NCI-H345 treated with DMSO at 0.1 percent for 48 hours (cell line): ENCODE results near the gene UTF1.
"Not testable (repeated sequence)": the region's sequence is repeated elsewhere in the genome, so short reads cannot be mapped to it uniquely, and the experiment has no call there.

ENCODE experiments used
- DNase-seq: peaks from one replicate; lab custom pipeline; 2025; ENCODE audit not compliant: unreplicated experiment; lab: John Stamatoyannopoulos, UW

UTF1 gene

GRCh38 chr10:133208466-133208865, 21.6 kb upstream of the UTF1 start:
- no peak for DNase-seq

GRCh38 chr10:133209117-133209516, 20.9 kb upstream of the UTF1 start:
- no peak for DNase-seq

GRCh38 chr10:133209641-133210040, 20.4 kb upstream of the UTF1 start:
- no peak for DNase-seq

- no peak for DNase-seq
Measured at GRCh38 chr10:133210398-133211140, 19.4 kb upstream of the UTF1 start.

- no peak for DNase-seq
Measured at GRCh38 chr10:133211141-133211830, 18.7 kb upstream of the UTF1 start.

- DNase-seq = no peak
Measured at GRCh38 chr10:133211959-133212852, 17.8 kb upstream of the UTF1 start.

GRCh38 chr10:133212853-133213494, 17.0 kb upstream of the UTF1 start:
- no peak for DNase-seq

GRCh38 chr10:133213641-133214467, 16.2 kb upstream of the UTF1 start:
- no peak for DNase-seq

- DNase-seq = no peak
Measured at GRCh38 chr10:133214468-133215410, 15.3 kb upstream of the UTF1 start.

- no peak for DNase-seq
Measured at GRCh38 chr10:133215586-133215985, 14.4 kb upstream of the UTF1 start.

GRCh38 chr10:133216776-133217175, 13.2 kb upstream of the UTF1 start:
- DNase-seq = no peak

- DNase-seq = no peak
Measured at GRCh38 chr10:133217800-133218589, 12.0 kb upstream of the UTF1 start.

GRCh38 chr10:133218891-133219290, 11.1 kb upstream of the UTF1 start:
- DNase-seq = no peak

- DNase-seq = no peak
Measured at GRCh38 chr10:133219782-133220181, 10.2 kb upstream of the UTF1 start.

GRCh38 chr10:133221331-133221730, 8.7 kb upstream of the UTF1 start:
- no peak for DNase-seq

GRCh38 chr10:133221756-133222155, 8.3 kb upstream of the UTF1 start:
- DNase-seq = not testable (repeated sequence)

GRCh38 chr10:133224076-133224475, 5.9 kb upstream of the UTF1 start:
- DNase-seq = no peak

- DNase-seq = no peak
Measured at GRCh38 chr10:133224756-133225372, 5.2 kb upstream of the UTF1 start.
